HG03442 (cell line): ENCODE measurements around the gene PLOD1.
"Not testable (repeated sequence)": the region's sequence is repeated elsewhere in the genome, so short reads cannot be mapped to it uniquely, and the experiment has no call there.

Experiments
- ATAC-seq: cut with Tn5 transposase; IDR thresholded peaks from one replicate; pipeline ENCODE4 v1.9.1; 2021; ENCODE audit warnings: mild to moderate bottlenecking, moderate library complexity; ENCODE audit not compliant: unreplicated experiment

The PLOD1 gene

GRCh38 chr1:11935733-11936132 is 1.2 kb downstream of the PLOD1 start:
- ATAC-seq: not testable (repeated sequence)

- no peak for ATAC-seq
These were observed 4.4 kb downstream of the PLOD1 start for GRCh38 chr1:11938722-11939526.

GRCh38 chr1:11939794-11940193 is 5.3 kb downstream of the PLOD1 start:
- not testable (repeated sequence) for ATAC-seq

GRCh38 chr1:11940260-11940921 is 5.9 kb downstream of the PLOD1 start:
- no peak for ATAC-seq

- no peak for ATAC-seq
These were observed 7.8 kb downstream of the PLOD1 start for GRCh38 chr1:11942280-11942679.

- no peak for ATAC-seq
These were observed 9.1 kb downstream of the PLOD1 start for GRCh38 chr1:11943619-11944018.

- no peak for ATAC-seq
These were observed 9.9 kb downstream of the PLOD1 start for GRCh38 chr1:11944358-11944931.

- ATAC-seq: no peak
These were observed 12.1 kb downstream of the PLOD1 start for GRCh38 chr1:11946647-11947046.

- no peak for ATAC-seq
These were observed 14.4 kb downstream of the PLOD1 start for GRCh38 chr1:11948822-11949458.

- ATAC-seq: no peak
These were observed 17.4 kb downstream of the PLOD1 start for GRCh38 chr1:11951901-11952300.

- ATAC-seq: no peak
These were observed 18.1 kb downstream of the PLOD1 start for GRCh38 chr1:11952455-11953109.

GRCh38 chr1:11955221-11955620 is 20.7 kb downstream of the PLOD1 start:
- no peak for ATAC-seq

- no peak for ATAC-seq
These were observed 22.9 kb downstream of the PLOD1 start for GRCh38 chr1:11957398-11957797.

GRCh38 chr1:11957897-11958296 is 23.4 kb downstream of the PLOD1 start:
- ATAC-seq: no peak

GRCh38 chr1:11960276-11960675 is 25.8 kb downstream of the PLOD1 start:
- no peak for ATAC-seq

- ATAC-seq: no peak
These were observed 26.2 kb downstream of the PLOD1 start for GRCh38 chr1:11960715-11961114.

GRCh38 chr1:11961230-11961629 is 26.7 kb downstream of the PLOD1 start:
- no peak for ATAC-seq

- ATAC-seq: no peak
These were observed 29.1 kb downstream of the PLOD1 start for GRCh38 chr1:11963622-11964021.

- ATAC-seq: no peak
These were observed 30.1 kb downstream of the PLOD1 start for GRCh38 chr1:11964656-11965055.

GRCh38 chr1:11967028-11967547 is 32.6 kb downstream of the PLOD1 start:
- no peak for ATAC-seq
